ENCODE results near the gene ZNF148.

GRCh38 chr3:125340121-125340520 lies 35.0 kb downstream of the ZNF148 start:
- no peak for TF ChIP-seq CTCF (IDR thresholded peaks at IDR 0.05)
- no peak for TF ChIP-seq POLR2AphosphoS5 (IDR thresholded peaks at IDR 0.05)
- TF ChIP-seq POLR2A (IDR thresholded peaks at IDR 0.05; ENCODE audit: low read depth), result no peak
- TF ChIP-seq EP300 (IDR thresholded peaks at IDR 0.05), result no peak

All from esophagus muscularis mucosa (tissue), 4 donors.